Keratinocyte (primary cell): ENCODE results near the gene PLG.

Experiments
- CTCF ChIP-seq, 3 experiments: IDR thresholded peaks in 1 of 3; conservative IDR thresholded peaks in 1 of 3; optimal IDR thresholded peaks in 1 of 3; 2 replicates in 2 of 3; 3 replicates in 1 of 3; pipeline versions ENCODE3 to v1.5.1; 2011; ENCODE audit warnings: low read length in 3 of 3, mild to moderate bottlenecking in 3 of 3, moderate library complexity in 2 of 3, control low read depth in 1 of 3, inconsistent platforms in 1 of 3; ENCODE audit not compliant: insufficient read depth in 2 of 3; ENCODE audit errors: extremely low read depth in 1 of 3
- EZH2 ChIP-seq: IDR thresholded peaks from one replicate; pipeline ENCODE4 v1.6.1; 2012; ENCODE audit warnings: inconsistent platforms, mild to moderate bottlenecking, low read length, moderate library complexity

GRCh38 chr6:160661216-160661615 lies 40.8 kb upstream of the PLG start:
- TF ChIP-seq CTCF (optimal IDR thresholded peaks at IDR 0.05 in 1 of 3, IDR thresholded peaks at IDR 0.05 in 1 of 3, conservative IDR thresholded peaks at IDR 0.05 in 1 of 3; ENCODE audit: extremely low read depth in 1 of 3, insufficient read depth in 2 of 3, low read length in 3 of 3) (no peak), EZH2 (no peak)
